HG02973 (cell line): ENCODE results near the gene CLDN19.
"Not testable (repeated sequence)": the region's sequence is repeated elsewhere in the genome, so short reads cannot be mapped to it uniquely, and the experiment has no call there.

Experiments
- ATAC-seq: cut with Tn5 transposase; IDR thresholded peaks from one replicate; pipeline ENCODE4 v1.9.1; 2021; ENCODE audit warnings: moderate library complexity; ENCODE audit not compliant: unreplicated experiment

Gene CLDN19

GRCh38 chr1:42761567-42761966, 21.5 kb upstream of the CLDN19 start:
- ATAC-seq, result no peak

- ATAC-seq, result no peak
These were observed 19.1 kb upstream of the CLDN19 start for GRCh38 chr1:42759114-42759513.

- ATAC-seq, result no peak
These were observed 18.6 kb upstream of the CLDN19 start for GRCh38 chr1:42758641-42759040.

GRCh38 chr1:42757892-42758275, 17.8 kb upstream of the CLDN19 start:
- no peak for ATAC-seq

- ATAC-seq, result no peak
These were observed 17.2 kb upstream of the CLDN19 start for GRCh38 chr1:42756956-42757891.

- no peak for ATAC-seq
These were observed 13.0 kb upstream of the CLDN19 start for GRCh38 chr1:42753070-42753469.

GRCh38 chr1:42752284-42752683, 12.2 kb upstream of the CLDN19 start:
- ATAC-seq, result no peak

- not testable (repeated sequence) for ATAC-seq
These were observed 11.6 kb upstream of the CLDN19 start for GRCh38 chr1:42751511-42752070.

GRCh38 chr1:42750041-42750440, 10.0 kb upstream of the CLDN19 start:
- ATAC-seq, result no peak

GRCh38 chr1:42748461-42749410, 8.7 kb upstream of the CLDN19 start:
- ATAC-seq, result no peak

GRCh38 chr1:42748021-42748420, 8.0 kb upstream of the CLDN19 start:
- ATAC-seq, result no peak

- ATAC-seq, result no peak
These were observed 7.1 kb upstream of the CLDN19 start for GRCh38 chr1:42747125-42747524.

GRCh38 chr1:42746436-42747105, 6.5 kb upstream of the CLDN19 start:
- ATAC-seq, result no peak

GRCh38 chr1:42745851-42746250, 5.8 kb upstream of the CLDN19 start:
- ATAC-seq, result no peak

- no peak for ATAC-seq
These were observed 4.0 kb upstream of the CLDN19 start for GRCh38 chr1:42744148-42744413.

- no peak for ATAC-seq
These were observed 3.5 kb upstream of the CLDN19 start for GRCh38 chr1:42743317-42744147.

- ATAC-seq, result no peak
These were observed 2.7 kb upstream of the CLDN19 start for GRCh38 chr1:42742617-42743316.

GRCh38 chr1:42742141-42742540, 2.1 kb upstream of the CLDN19 start:
- no peak for ATAC-seq

- no peak for ATAC-seq
These were observed 1.7 kb upstream of the CLDN19 start for GRCh38 chr1:42741706-42742105.
